Heart right ventricle (tissue), 16 donors: Measurements from ENCODE around the gene NACA2. TPM values are rescaled to one million over a fixed set of nuclear protein-coding genes. Genes with fewer than 3 reads are reported as not detected.
"Not testable (repeated sequence)": the region's sequence is repeated elsewhere in the genome, so short reads cannot be mapped to it uniquely, and the experiment has no call there.

Experiments
- ATAC-seq, 8 donors: fragments of 200-7000 bp; cut with Tn5 transposase; one replicate each; pipeline ENCODE4 v1.9.1; 2020; ENCODE audit warnings: mild to moderate bottlenecking in 8 of 8, moderate library complexity in 8 of 8, moderate number of reproducible peaks in 1 of 8
- DNase-seq, 2 donors: peaks; one replicate each; pipeline ENCODE4 v3.0.0-alpha.2; 2020
- H3K27ac ChIP-seq, 10 donors: fragments of 200-600 bp; sonication (generic) in 2 of 10; one replicate each; pipeline versions ENCODE4 v1.5.0 to v1.8.0; 2020 to 2022; ENCODE audit warnings: mild to moderate bottlenecking in 3 of 10
- H3K27me3 ChIP-seq, 7 donors: fragments of 200-600 bp; one replicate each; pipeline ENCODE4 v1.8.0; 2021 to 2022; ENCODE audit warnings: mild to moderate bottlenecking in 2 of 7
- H3K36me3 ChIP-seq, 9 donors: fragments of 200-600 bp; sonication (generic) in 1 of 9; one replicate each; pipeline versions ENCODE4 v1.5.0 to v1.8.0; 2020 to 2022; ENCODE audit warnings: mild to moderate bottlenecking in 2 of 9
- H3K4me1 ChIP-seq, 9 donors: fragments of 200-600 bp; sonication (generic) in 1 of 9; one replicate each; pipeline versions ENCODE4 v1.5.0 to v1.8.0; 2020 to 2022; ENCODE audit warnings: mild to moderate bottlenecking in 4 of 9
- H3K4me3 ChIP-seq, 10 donors: fragments of 200-600 bp; sonication (generic) in 2 of 10; one replicate each; pipeline versions ENCODE4 v1.5.0 to v1.8.0; 2020 to 2022; ENCODE audit warnings: mild to moderate bottlenecking in 7 of 10, moderate library complexity in 2 of 10
- H3K9me3 ChIP-seq, 11 donors: fragments of 200-600 bp in 10 of 11; sonication (generic) in 2 of 11; one replicate each; pipeline versions ENCODE4 v1.5.0 to v1.8.0; 2013 to 2022; ENCODE audit warnings: mild to moderate bottlenecking in 2 of 11, control low read depth in 1 of 11, moderate library complexity in 1 of 11
- WGBS, 2 donors: extraction: QIAGEN DNeasy Blood & Tissue Kit; methylation state at CpG; one replicate each; pipeline ENCODE4 v1.1.7; 2013; ENCODE audit warnings: inconsistent platforms in 1 of 2; 5-methylcytosine and 5-hydroxymethylcytosine counted together
- intact Hi-C, 10 donors: fragments of 100-400 bp; cut with DNase I; formaldehyde crosslinking; loops; one replicate each; pipeline versions ENCODE4 v1.11.1 to v1.14.2; 2022
- polyA plus RNA-seq, 2 donors: library from polyadenylated mRNA; stranded (reverse); fragments of 200-250 nt; gene quantifications; one replicate each; pipeline ENCODE4 v1.2.3, GENCODE V29; 2013
- total RNA-seq, 10 donors: library from RNA; stranded (reverse); fragmentation: NEBNext Ultra II Directional in 3 of 10; extraction: Animal tissue kit (Norgen Biotek cat#: 25700) in 3 of 10; gene quantifications; one replicate each; pipeline versions ENCODE4 v1.2.1 to v1.2.4, GENCODE V29; 2021 to 2023
- TF ChIP-seq, protein P1 (sequence below), 9 donors: fragments of 200-600 bp; sonication (generic) in 2 of 9; IDR thresholded peaks; one replicate each; pipeline versions ENCODE4 v1.5.0 to v1.8.0; 2021 to 2022; ENCODE audit warnings: antibody characterized with exemption in 9 of 9, mild to moderate bottlenecking in 5 of 9, moderate library complexity in 1 of 9
- donor health status: Arrhythmogenic right ventricular cardiomyopathy.
- donor health status: ischemic (EF 13 %, LVEDD 7.1; RV severe dilation, severe dysfunction).
- donor health status: healthy with polysubstance abuse.
- donor health status: DM: no; HTN: yes; CAD: no.
- donor health status: DM: no; HTN: no; CAD: no.
- donor health status: ischemic (EF 25% LVEDD 6.9; RV normal size, moderate dysfunction).
- donor health status: ischemic (EF 25% LVEDD 5.7; RV mildly dilated, moderate dysfunction).
- donor health status: healthy.
- donor health status: DM: yes; HTN: yes; CAD: no.
- donor health status: Ischemic cardiomyopathy.
- donor health status: ischemic (EF 35%, LVEDD 5.7; RV mildly dilated, moderate dysfunction).
- donor health status: nonischemic (EF 11% LVEDD 7.7; RV severe dilation, severe dysfunction).
- donor health status: DM: yes; HTN: yes; CAD: no.
- donor health status: PGD.
- donor health status: ischemic (EF 29% LVEDD 5.4; RV normal size, mild dysfunction).
- donor health status: nonischemic (EF 23%, LVEDD 6.1; RV moderate dilation, normal function).

Gene NACA2
- total and polyA plus RNA-seq, 12 donors, result 0.10 TPM; not detected in 11

DNA sequence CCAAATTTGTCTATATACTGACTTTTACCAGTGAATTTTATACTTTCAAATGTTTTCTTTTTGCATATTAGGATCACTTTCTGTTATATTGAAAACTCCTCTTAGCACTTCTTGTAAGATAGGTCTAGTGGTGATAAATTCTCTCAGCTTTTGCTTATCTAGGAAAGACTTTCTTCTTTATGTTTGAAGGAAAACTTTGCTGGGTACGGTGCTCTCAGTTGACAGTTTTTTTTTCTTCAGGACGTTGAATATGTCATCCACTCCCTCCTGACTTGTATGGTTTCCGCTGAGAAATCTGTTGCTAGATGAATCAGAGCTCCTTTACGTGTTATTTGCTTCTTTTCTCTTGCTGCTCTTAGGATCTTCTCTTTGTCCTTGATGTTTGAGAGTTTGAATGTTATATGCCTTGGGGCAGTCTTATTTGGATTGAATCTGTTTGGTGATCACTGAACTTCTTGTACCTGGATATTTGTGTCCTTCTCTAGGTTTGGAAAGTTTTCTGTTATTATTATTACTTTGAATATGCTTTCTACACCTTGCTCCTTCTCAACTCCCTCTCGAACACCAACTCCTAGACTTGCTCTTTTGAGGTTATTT lies 44.0 kb upstream of the NACA2 start:
- H3K9me3 ChIP-seq, result peaks cover 0 to 30% (median 8%) of the 10 kb centered on the region in 11 donors
- H3K36me3 ChIP-seq, result no peaks in the 10 kb centered on the region
- H3K27me3 ChIP-seq, result peaks cover 0 to 10% (median 0%) of the 10 kb centered on the region in 7 donors
- H3K4me1 ChIP-seq, result no peaks in the 10 kb centered on the region
- no peak overlapping the region for H3K4me3 ChIP-seq
- TF ChIP-seq, protein P1, sequence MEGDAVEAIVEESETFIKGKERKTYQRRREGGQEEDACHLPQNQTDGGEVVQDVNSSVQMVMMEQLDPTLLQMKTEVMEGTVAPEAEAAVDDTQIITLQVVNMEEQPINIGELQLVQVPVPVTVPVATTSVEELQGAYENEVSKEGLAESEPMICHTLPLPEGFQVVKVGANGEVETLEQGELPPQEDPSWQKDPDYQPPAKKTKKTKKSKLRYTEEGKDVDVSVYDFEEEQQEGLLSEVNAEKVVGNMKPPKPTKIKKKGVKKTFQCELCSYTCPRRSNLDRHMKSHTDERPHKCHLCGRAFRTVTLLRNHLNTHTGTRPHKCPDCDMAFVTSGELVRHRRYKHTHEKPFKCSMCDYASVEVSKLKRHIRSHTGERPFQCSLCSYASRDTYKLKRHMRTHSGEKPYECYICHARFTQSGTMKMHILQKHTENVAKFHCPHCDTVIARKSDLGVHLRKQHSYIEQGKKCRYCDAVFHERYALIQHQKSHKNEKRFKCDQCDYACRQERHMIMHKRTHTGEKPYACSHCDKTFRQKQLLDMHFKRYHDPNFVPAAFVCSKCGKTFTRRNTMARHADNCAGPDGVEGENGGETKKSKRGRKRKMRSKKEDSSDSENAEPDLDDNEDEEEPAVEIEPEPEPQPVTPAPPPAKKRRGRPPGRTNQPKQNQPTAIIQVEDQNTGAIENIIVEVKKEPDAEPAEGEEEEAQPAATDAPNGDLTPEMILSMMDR (IDR thresholded peaks at IDR 0.05), result no peak
- no peak for ATAC-seq
- 73% methylated on average over 5 of the region's 5 CpGs for WGBS, 2 donors
- no peak overlapping the region for H3K27ac ChIP-seq
- intact Hi-C loops, result loop anchor here in 2 of 10 donors (10.0 kb wide), 1 partner anchor 200 kb away; no protein-coding TSS in a partner anchor
- no peak for DNase-seq

DNA sequence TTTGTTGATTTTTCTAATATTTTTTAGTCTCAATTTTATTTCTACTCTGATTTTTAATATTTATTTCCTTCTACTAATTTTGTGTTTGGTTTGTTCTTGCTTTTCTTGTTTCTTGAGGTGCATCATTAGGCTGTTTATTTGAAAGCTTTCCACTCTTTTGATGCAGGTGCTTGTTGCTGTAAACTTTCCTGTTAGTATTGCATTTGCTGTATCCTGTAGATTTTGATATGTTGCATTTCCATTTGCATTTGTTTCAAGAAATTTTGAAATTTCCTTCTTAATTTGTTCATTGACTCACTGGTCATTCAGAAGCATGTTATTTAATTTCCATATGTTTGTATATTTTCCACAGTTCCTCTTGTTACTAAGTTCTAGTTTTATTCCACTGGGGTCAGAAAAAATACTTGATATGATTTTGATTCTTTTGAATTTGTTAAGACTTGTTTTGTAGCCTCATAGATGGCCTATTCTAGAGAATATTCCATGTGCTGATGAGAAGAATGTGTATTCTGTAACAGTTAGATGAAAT lies 43.1 kb upstream of the NACA2 start:
- Histone ChIP-seq H3K36me3 (no peaks in the 10 kb centered on the region), H3K27ac (no peak overlapping the region), H3K4me1 (no peaks in the 10 kb centered on the region), H3K27me3 (peaks cover 0 to 13% (median 0%) of the 10 kb centered on the region in 7 donors), H3K4me3 (no peak overlapping the region), H3K9me3 (peaks cover 0 to 28% (median 8%) of the 10 kb centered on the region in 11 donors)
- no peak for ATAC-seq
- intact Hi-C loops, result loop anchor here in 2 of 10 donors (10.0 kb wide), 1 partner anchor 201 kb away; no protein-coding TSS in a partner anchor
- TF ChIP-seq, protein P1 (IDR thresholded peaks at IDR 0.05), result no peak
- DNase-seq, result no peak

DNA sequence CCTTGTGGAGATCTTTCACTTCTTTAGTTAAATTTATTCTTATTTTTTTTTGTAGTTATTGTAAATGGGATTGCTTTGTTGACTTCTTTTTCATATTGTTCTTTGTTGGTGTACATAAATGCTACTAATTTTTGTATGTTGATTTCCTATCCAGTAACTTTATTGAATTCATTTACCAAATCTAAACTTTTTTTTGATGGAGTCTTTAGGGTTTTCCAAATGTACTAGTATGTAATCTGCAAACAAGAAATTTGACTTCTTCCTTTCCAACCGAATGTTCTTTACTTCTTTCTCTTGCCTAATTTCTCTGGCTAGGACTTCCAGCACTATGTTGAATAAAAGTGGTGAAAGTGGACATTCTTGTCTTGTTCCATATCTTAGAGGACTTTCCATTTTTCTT lies 41.8 kb upstream of the NACA2 start:
- Histone ChIP-seq H3K4me3 (no peak overlapping the region), H3K4me1 (no peaks in the 10 kb centered on the region), H3K27ac (no peak overlapping the region), H3K9me3 (peaks cover 0 to 22% (median 5%) of the 10 kb centered on the region in 11 donors), H3K36me3 (no peaks in the 10 kb centered on the region), H3K27me3 (peaks cover 0 to 19% (median 2%) of the 10 kb centered on the region in 7 donors)
- TF ChIP-seq, protein P1 (IDR thresholded peaks at IDR 0.05), result no peak
- 85% methylated on average over 1 of the region's 1 CpG for WGBS, 2 donors
- DNase-seq (no peak), ATAC-seq (no peak)
- intact Hi-C loops, result loop anchor here in 2 of 10 donors (10.0 kb wide), 1 partner anchor 202 kb away; no protein-coding TSS in a partner anchor

DNA sequence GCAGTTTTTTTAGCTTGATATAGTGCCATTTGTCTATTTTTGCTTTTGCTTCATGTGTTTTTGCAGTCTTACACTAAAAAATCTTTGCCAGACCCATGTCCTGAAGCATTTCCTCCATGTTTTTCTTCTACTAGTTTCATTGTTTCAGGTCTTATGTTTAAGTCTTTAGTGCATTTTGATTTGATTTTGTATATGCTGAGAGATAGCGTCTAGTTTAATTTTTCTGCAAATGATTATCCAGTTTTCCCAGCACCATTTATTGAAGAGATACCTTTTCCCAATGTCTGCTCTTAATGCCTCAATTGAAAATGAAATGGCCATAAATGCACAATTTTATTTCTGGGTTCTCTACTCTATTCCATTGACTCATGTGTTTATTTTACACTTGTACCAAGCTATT lies 40.8 kb upstream of the NACA2 start:
- TF ChIP-seq, protein P1 (IDR thresholded peaks at IDR 0.05), result no peak
- H3K4me1 ChIP-seq, result no peaks in the 10 kb centered on the region
- intact Hi-C loops, result loop anchor here in 2 of 10 donors (10.0 kb wide), 1 partner anchor 203 kb away; no protein-coding TSS in a partner anchor
- peaks cover 0 to 12% (median 2%) of the 10 kb centered on the region in 7 donors for H3K27me3 ChIP-seq
- H3K9me3 ChIP-seq, result peaks cover 0 to 22% (median 5%) of the 10 kb centered on the region in 11 donors
- ATAC-seq, result no peak
- H3K36me3 ChIP-seq, result no peaks in the 10 kb centered on the region
- WGBS, 2 donors, result 61 to 80% methylated on average over 1 of the region's 1 CpG
- no peak for DNase-seq
- no peak overlapping the region for H3K4me3 ChIP-seq
- no peak overlapping the region for H3K27ac ChIP-seq

DNA sequence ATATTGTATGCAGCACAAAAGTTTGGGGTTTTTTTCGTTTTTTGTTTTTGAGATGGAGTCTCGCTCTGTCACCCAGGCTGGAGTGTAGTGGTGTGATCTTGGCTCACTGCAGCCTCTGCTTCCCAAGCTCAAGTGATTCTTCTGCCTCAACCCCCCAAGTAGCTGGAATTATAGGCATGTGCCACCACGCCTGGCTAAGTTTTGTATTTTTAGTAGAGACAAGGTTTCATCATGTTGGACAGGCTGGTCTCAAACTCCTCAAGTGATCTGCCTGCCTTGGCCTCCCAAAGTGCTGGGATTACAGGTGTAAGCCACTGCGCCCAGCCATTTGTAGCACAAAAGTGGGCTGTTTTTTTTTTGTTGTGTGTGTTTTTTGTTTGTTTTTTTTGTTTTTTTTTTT lies 37.1 kb upstream of the NACA2 start:
- H3K27ac ChIP-seq, H3K9me3 ChIP-seq, DNase-seq, ATAC-seq, H3K4me3 ChIP-seq, H3K4me1 ChIP-seq, intact Hi-C loops, H3K36me3 ChIP-seq: not testable (repeated sequence)
- 68 to 71% methylated on average over 4 of the region's 4 CpGs for WGBS, 2 donors
- peaks cover 0 to 20% (median 2%) of the 10 kb centered on the region in 7 donors for H3K27me3 ChIP-seq
